Tibial artery (tissue), 4 donors: ENCODE data around the gene TMPRSS3.

Experiments
- DNase-seq, 2 donors: peaks; one replicate each; pipeline ENCODE4 v3.0.0-alpha.2; 2019
- H3K27ac ChIP-seq, 2 donors: fragments of 200-600 bp; sonication (generic) in 1 of 2; 1 replicate in 1 of 2; 2 replicates in 1 of 2; pipeline ENCODE4 v1.5.1; 2018 to 2019; ENCODE audit warnings: mild to moderate bottlenecking in 1 of 2
- H3K27me3 ChIP-seq, 2 donors: fragments of 200-600 bp; sonication (generic) in 1 of 2; one replicate each; pipeline versions ENCODE4 v1.5.1 to v1.6.0; 2016 to 2019
- H3K36me3 ChIP-seq, 3 donors: fragments of 200-600 bp; sonication (generic) in 2 of 3; one replicate each; pipeline ENCODE4 v1.5.1; 2016 to 2019; ENCODE audit warnings: mild to moderate bottlenecking in 2 of 3
- H3K4me1 ChIP-seq, 4 donors: fragments of 200-600 bp; sonication (generic) in 2 of 4; 1 replicate in 3 of 4; 2 replicates in 1 of 4; pipeline ENCODE4 v1.5.1; 2016 to 2019
- H3K4me3 ChIP-seq, 2 donors: fragments of 200-600 bp; sonication (generic) in 1 of 2; 1 replicate in 1 of 2; 2 replicates in 1 of 2; pipeline ENCODE4 v1.5.1; 2018 to 2019; ENCODE audit warnings: mild to moderate bottlenecking in 2 of 2
- H3K9me3 ChIP-seq, 3 donors: fragments of 200-600 bp; sonication (generic) in 1 of 3; one replicate each; pipeline ENCODE4 v1.5.1; 2016 to 2019
- intact Hi-C: fragments of 100-400 bp; cut with DNase I; formaldehyde crosslinking; loops from one replicate; pipeline ENCODE4 v1.15.0; 2023; ENCODE audit warnings: low total_unique reads
- TF ChIP-seq, protein P1 (sequence below), 2 experiments: fragments of 200-600 bp in 1 of 2; fragments of 450-650 bp in 1 of 2; IDR thresholded peaks; one replicate each; pipeline ENCODE4 v1.5.1; 2017 to 2019; ENCODE audit warnings: antibody characterized with exemption in 2 of 2, mild to moderate bottlenecking in 1 of 2, moderate library complexity in 1 of 2

TMPRSS3 gene

GRCh38 chr21:42436914-42437313 lies 41.1 kb upstream of the TMPRSS3 start:
- H3K27me3 ChIP-seq: peaks cover 0 to 26% of the 10 kb centered on the region in 2 donors
- H3K9me3 ChIP-seq: peaks cover 0 to 19% (median 15%) of the 10 kb centered on the region in 3 donors
- H3K27ac ChIP-seq: no peak overlapping the region
- H3K36me3 ChIP-seq: no peaks in the 10 kb centered on the region
- intact Hi-C loops: no loop called here
- no peak overlapping the region for H3K4me3 ChIP-seq
- TF ChIP-seq, protein P1, sequence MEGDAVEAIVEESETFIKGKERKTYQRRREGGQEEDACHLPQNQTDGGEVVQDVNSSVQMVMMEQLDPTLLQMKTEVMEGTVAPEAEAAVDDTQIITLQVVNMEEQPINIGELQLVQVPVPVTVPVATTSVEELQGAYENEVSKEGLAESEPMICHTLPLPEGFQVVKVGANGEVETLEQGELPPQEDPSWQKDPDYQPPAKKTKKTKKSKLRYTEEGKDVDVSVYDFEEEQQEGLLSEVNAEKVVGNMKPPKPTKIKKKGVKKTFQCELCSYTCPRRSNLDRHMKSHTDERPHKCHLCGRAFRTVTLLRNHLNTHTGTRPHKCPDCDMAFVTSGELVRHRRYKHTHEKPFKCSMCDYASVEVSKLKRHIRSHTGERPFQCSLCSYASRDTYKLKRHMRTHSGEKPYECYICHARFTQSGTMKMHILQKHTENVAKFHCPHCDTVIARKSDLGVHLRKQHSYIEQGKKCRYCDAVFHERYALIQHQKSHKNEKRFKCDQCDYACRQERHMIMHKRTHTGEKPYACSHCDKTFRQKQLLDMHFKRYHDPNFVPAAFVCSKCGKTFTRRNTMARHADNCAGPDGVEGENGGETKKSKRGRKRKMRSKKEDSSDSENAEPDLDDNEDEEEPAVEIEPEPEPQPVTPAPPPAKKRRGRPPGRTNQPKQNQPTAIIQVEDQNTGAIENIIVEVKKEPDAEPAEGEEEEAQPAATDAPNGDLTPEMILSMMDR (IDR thresholded peaks at IDR 0.05): no peak
- DNase-seq: no peak
- H3K4me1 ChIP-seq: no peaks in the 10 kb centered on the region

DNA sequence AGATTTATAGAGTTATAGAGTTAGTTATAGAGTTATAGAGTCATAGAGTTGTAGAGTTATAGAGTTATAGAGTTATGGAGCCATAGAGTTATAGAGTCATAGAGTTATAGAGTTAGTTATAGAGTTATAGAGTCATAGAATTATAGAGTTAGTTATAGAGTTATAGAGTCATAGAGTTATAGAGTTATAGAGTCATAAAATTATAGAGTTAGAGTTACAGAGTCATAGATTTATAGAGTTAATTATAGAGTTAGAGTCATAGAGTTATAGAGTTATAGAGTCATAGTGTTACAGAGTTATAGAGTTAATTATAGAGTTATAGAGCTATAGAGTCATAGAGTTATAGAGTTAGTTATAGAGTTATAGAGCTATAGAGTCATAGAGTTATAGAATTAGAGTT lies 40.0 kb upstream of the TMPRSS3 start:
- peaks cover 0 to 30% of the 10 kb centered on the region in 2 donors for H3K27me3 ChIP-seq
- TF ChIP-seq, protein P1 (IDR thresholded peaks at IDR 0.05): no peak
- H3K9me3 ChIP-seq: peaks cover 0 to 19% (median 17%) of the 10 kb centered on the region in 3 donors

GRCh38 chr21:42435401-42435800 lies 39.5 kb upstream of the TMPRSS3 start:
- intact Hi-C loops: no loop called here
- Histone ChIP-seq H3K4me3 (no peak overlapping the region), H3K27me3 (peaks cover 0 to 35% of the 10 kb centered on the region in 2 donors), H3K27ac (no peak overlapping the region), H3K36me3 (no peaks in the 10 kb centered on the region), H3K4me1 (no peaks in the 10 kb centered on the region), H3K9me3 (peaks cover 0 to 19% (median 17%) of the 10 kb centered on the region in 3 donors)
- no peak for DNase-seq
- TF ChIP-seq, protein P1 (IDR thresholded peaks at IDR 0.05): no peak

More for the DNA sequence above, 40.0 kb upstream of the TMPRSS3 start:
- no peak for DNase-seq
- H3K4me1 ChIP-seq: no peaks in the 10 kb centered on the region
- no peak overlapping the region for H3K27ac ChIP-seq
- no peak overlapping the region for H3K4me3 ChIP-seq
- intact Hi-C loops: no loop called here
- no peaks in the 10 kb centered on the region for H3K36me3 ChIP-seq

DNA sequence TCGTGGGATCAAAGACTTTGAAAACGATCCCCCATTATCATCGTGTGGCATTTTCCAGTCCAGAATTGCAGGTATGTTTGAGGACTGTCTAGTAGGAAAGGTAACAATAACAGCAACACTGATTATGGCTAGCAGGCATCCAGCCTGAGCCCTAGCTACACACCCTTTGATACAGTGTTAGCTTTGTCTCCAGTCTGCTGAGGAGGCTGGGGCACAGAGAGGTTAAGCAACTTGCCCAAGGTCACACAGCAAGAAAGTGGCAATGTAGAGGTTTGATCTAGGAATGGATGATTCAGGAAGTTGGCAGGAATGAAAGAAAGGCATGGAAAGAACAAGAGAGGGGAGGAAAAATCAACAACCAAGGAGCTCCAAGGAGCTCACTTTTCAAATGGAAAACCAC lies 39.0 kb upstream of the TMPRSS3 start:
- no peak overlapping the region for H3K4me3 ChIP-seq
- H3K27me3 ChIP-seq: peaks cover 0 to 38% of the 10 kb centered on the region in 2 donors
- intact Hi-C loops: no loop called here
- no peak overlapping the region for H3K27ac ChIP-seq
- no peak for DNase-seq
- H3K36me3 ChIP-seq: no peaks in the 10 kb centered on the region
- TF ChIP-seq, protein P1 (IDR thresholded peaks at IDR 0.05): no peak
- no peaks in the 10 kb centered on the region for H3K4me1 ChIP-seq
- H3K9me3 ChIP-seq: peaks cover 0 to 19% (median 17%) of the 10 kb centered on the region in 3 donors

DNA sequence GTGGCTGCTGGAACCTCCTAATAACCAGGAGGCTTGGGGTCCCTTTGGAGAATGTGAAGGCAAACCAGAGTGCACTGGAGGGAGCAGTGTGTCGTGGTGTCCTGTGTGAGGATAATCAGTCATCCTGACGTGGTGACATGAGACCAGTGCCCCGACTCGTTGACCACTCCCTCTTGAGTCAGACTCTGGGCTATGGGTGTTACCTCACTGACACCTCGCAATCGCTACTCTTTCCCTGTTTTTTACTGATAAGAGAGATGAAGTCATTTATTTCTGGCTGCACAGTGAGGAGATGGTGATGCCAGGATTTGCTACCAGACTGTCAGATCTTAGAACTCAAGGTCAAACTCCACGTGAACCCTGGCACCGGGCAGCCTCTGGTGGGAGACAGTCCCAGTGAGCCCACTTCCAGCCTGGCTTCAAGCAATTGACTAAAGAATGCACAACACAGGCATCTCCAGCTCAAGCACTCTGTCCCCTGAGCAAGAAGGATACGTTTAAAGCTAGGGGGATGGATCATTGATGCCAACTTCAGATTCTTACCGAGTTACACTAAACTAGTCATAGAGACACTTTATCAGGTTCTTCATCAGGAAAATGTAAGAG lies 38.2 kb upstream of the TMPRSS3 start:
- TF ChIP-seq, protein P1 (IDR thresholded peaks at IDR 0.05): no peak
- intact Hi-C loops: no loop called here
- H3K27me3 ChIP-seq: peaks cover 0 to 42% of the 10 kb centered on the region in 2 donors

More for the DNA sequence above, 38.2 kb upstream of the TMPRSS3 start:
- no peaks in the 10 kb centered on the region for H3K36me3 ChIP-seq
- peaks cover 0 to 19% (median 17%) of the 10 kb centered on the region in 3 donors for H3K9me3 ChIP-seq
- no peak overlapping the region for H3K4me3 ChIP-seq
- no peak for DNase-seq
- no peaks in the 10 kb centered on the region for H3K4me1 ChIP-seq
- no peak overlapping the region for H3K27ac ChIP-seq
